Gastrocnemius medialis (tissue), 4 donors: Measurements from ENCODE around the gene FMC1.

ENCODE experiments used
- POLR2A ChIP-seq, 2 donors: fragments of 450-650 bp; IDR thresholded peaks; one replicate each; pipeline ENCODE4 v1.6.1; 2017; ENCODE audit warnings: antibody characterized with exemption in 2 of 2, mild to moderate bottlenecking in 2 of 2, moderate library complexity in 2 of 2
- TF ChIP-seq, protein P1 (sequence below), 5 experiments: fragments of 450-650 bp in 3 of 5; fragments of 200-600 bp in 2 of 5; sonication (generic) in 2 of 5; IDR thresholded peaks in 4 of 5; conservative IDR thresholded peaks in 1 of 5; 1 replicate in 4 of 5; 2 replicates in 1 of 5; pipeline ENCODE4 v1.5.1; 2016 to 2019; ENCODE audit warnings: antibody characterized with exemption in 5 of 5, mild to moderate bottlenecking in 3 of 5, moderate library complexity in 3 of 5

- TF ChIP-seq, protein P1, sequence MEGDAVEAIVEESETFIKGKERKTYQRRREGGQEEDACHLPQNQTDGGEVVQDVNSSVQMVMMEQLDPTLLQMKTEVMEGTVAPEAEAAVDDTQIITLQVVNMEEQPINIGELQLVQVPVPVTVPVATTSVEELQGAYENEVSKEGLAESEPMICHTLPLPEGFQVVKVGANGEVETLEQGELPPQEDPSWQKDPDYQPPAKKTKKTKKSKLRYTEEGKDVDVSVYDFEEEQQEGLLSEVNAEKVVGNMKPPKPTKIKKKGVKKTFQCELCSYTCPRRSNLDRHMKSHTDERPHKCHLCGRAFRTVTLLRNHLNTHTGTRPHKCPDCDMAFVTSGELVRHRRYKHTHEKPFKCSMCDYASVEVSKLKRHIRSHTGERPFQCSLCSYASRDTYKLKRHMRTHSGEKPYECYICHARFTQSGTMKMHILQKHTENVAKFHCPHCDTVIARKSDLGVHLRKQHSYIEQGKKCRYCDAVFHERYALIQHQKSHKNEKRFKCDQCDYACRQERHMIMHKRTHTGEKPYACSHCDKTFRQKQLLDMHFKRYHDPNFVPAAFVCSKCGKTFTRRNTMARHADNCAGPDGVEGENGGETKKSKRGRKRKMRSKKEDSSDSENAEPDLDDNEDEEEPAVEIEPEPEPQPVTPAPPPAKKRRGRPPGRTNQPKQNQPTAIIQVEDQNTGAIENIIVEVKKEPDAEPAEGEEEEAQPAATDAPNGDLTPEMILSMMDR (IDR thresholded peaks at IDR 0.05 in 4 of 5, conservative IDR thresholded peaks at IDR 0.05 in 1 of 5), result no peak
- TF ChIP-seq POLR2A (IDR thresholded peaks at IDR 0.05), result no peak
Measured at GRCh38 chr7:139339025-139339424, 2.1 kb upstream of the FMC1 start.
